ENCODE results near the gene HES6. TPM values are rescaled to one million over a fixed set of nuclear protein-coding genes. Genes with fewer than 3 reads are reported as not detected.

Gene HES6
- total RNA-seq, 1 donor from 2014 or later: 8.6 TPM

- Histone ChIP-seq H3K9me3 (no peaks in the 10 kb centered on the region), H3K36me3 (no peaks in the 10 kb centered on the region), H3K27ac (no peak overlapping the region), H3K4me3 (no peak overlapping the region), H3K27me3 (no peaks in the 10 kb centered on the region), H3K4me1 (peaks cover 14% of the 10 kb centered on the region)
- intact Hi-C loops (cut with DNase I): no loop called here
- DNase-seq (ENCODE audit: extremely low spot score in 2 of 2): no peak
- no peak for TF ChIP-seq POLR2A (IDR thresholded peaks at IDR 0.05)
- TF ChIP-seq CTCF (IDR thresholded peaks at IDR 0.05): no peak
- no peak for TF ChIP-seq POLR2AphosphoS5 (IDR thresholded peaks at IDR 0.05; ENCODE audit: insufficient read depth in 1 of 2, low read depth in 1 of 2)
These were observed 2.3 kb downstream of the HES6 start for GRCh38 chr2:238237431-238238135.

GRCh38 chr2:238236571-238236970 lies 3.3 kb downstream of the HES6 start:
- TF ChIP-seq POLR2A (IDR thresholded peaks at IDR 0.05) (no peak), CTCF (IDR thresholded peaks at IDR 0.05) (no peak), POLR2AphosphoS5 (IDR thresholded peaks at IDR 0.05; ENCODE audit: insufficient read depth in 1 of 2, low read depth in 1 of 2) (no peak)
- DNase-seq (ENCODE audit: extremely low spot score in 2 of 2): no peak
- H3K36me3 ChIP-seq: no peaks in the 10 kb centered on the region
- H3K9me3 ChIP-seq: no peaks in the 10 kb centered on the region
- no peaks in the 10 kb centered on the region for H3K27me3 ChIP-seq
- no peak overlapping the region for H3K4me3 ChIP-seq
- no peak overlapping the region for H3K27ac ChIP-seq
- intact Hi-C loops (cut with DNase I): no loop called here
- H3K4me1 ChIP-seq: peaks cover 14% of the 10 kb centered on the region

- Histone ChIP-seq H3K27ac (no peak overlapping the region), H3K4me1 (peaks cover 15% of the 10 kb centered on the region), H3K4me3 (no peak overlapping the region), H3K9me3 (no peaks in the 10 kb centered on the region), H3K36me3 (no peaks in the 10 kb centered on the region), H3K27me3 (no peaks in the 10 kb centered on the region)
- TF ChIP-seq POLR2AphosphoS5 (IDR thresholded peaks at IDR 0.05; ENCODE audit: insufficient read depth in 1 of 2, low read depth in 1 of 2): no peak
- no peak for TF ChIP-seq CTCF (IDR thresholded peaks at IDR 0.05)
- TF ChIP-seq POLR2A (IDR thresholded peaks at IDR 0.05): no peak
- intact Hi-C loops (cut with DNase I): no loop called here
- DNase-seq (ENCODE audit: extremely low spot score in 2 of 2): no peak
These were observed 4.0 kb downstream of the HES6 start for GRCh38 chr2:238235856-238236255.

GRCh38 chr2:238235331-238235732 lies 4.5 kb downstream of the HES6 start:
- Histone ChIP-seq H3K27ac (no peak overlapping the region), H3K4me3 (no peak overlapping the region), H3K36me3 (no peaks in the 10 kb centered on the region), H3K9me3 (no peaks in the 10 kb centered on the region), H3K27me3 (no peaks in the 10 kb centered on the region), H3K4me1 (peaks cover 10% of the 10 kb centered on the region)
- intact Hi-C loops (cut with DNase I): no loop called here
- DNase-seq (ENCODE audit: extremely low spot score in 2 of 2): no peak
- no peak for TF ChIP-seq CTCF (IDR thresholded peaks at IDR 0.05)
- TF ChIP-seq POLR2AphosphoS5 (IDR thresholded peaks at IDR 0.05; ENCODE audit: insufficient read depth in 1 of 2, low read depth in 1 of 2): no peak

- H3K27me3 ChIP-seq: no peaks in the 10 kb centered on the region
- no peak overlapping the region for H3K27ac ChIP-seq
- no peaks in the 10 kb centered on the region for H3K9me3 ChIP-seq
- peaks cover 7% of the 10 kb centered on the region for H3K4me1 ChIP-seq
- no peaks in the 10 kb centered on the region for H3K36me3 ChIP-seq
- intact Hi-C loops (cut with DNase I): no loop called here
- no peak for DNase-seq (ENCODE audit: extremely low spot score in 2 of 2)
- TF ChIP-seq CTCF (IDR thresholded peaks at IDR 0.05): no peak
- no peak for TF ChIP-seq POLR2AphosphoS5 (IDR thresholded peaks at IDR 0.05; ENCODE audit: insufficient read depth in 1 of 2, low read depth in 1 of 2)
- TF ChIP-seq POLR2A (IDR thresholded peaks at IDR 0.05): no peak
- no peak overlapping the region for H3K4me3 ChIP-seq
These were observed 6.2 kb downstream of the HES6 start for GRCh38 chr2:238233625-238234024.

Data from vagina (tissue), 2 donors.